Thyroid gland (tissue), 4 donors: ENCODE results near the gene WDR5B.

ENCODE experiments used
- CTCF ChIP-seq, 6 experiments: fragments of 200-600 bp in 3 of 6; fragments of 450-650 bp in 3 of 6; sonication (generic) in 3 of 6; IDR thresholded peaks; one replicate each; pipeline ENCODE4 v1.5.1; 2016 to 2019; ENCODE audit warnings: antibody characterized with exemption in 6 of 6, mild to moderate bottlenecking in 2 of 6, inconsistent platforms in 1 of 6, moderate library complexity in 1 of 6
- POLR2A ChIP-seq, 2 donors: fragments of 450-650 bp; IDR thresholded peaks; one replicate each; pipeline ENCODE4 v1.6.1; 2017; ENCODE audit warnings: antibody characterized with exemption in 2 of 2, mild to moderate bottlenecking in 2 of 2, moderate library complexity in 1 of 2

DNA sequence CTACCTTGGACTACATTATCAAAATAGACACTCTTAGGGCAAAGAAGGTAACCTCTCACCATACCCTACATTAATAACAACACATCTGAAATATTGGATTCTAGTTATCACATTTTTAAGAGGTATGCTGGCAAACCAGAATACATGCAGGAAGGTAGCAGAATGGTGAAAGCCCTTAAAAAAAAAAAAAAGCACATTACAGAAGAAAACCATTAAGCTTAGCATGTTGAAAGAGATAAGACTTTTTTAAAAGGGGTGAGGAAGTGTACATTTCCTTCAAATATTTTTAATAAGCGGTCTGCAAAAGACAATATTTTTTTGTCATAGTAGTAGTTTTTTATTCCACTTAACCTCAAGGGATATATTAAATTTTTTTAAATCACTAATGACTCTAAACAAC lies 46.5 kb upstream of the WDR5B start:
- no peak for TF ChIP-seq CTCF (IDR thresholded peaks at IDR 0.05)
- TF ChIP-seq POLR2A (IDR thresholded peaks at IDR 0.05) = no peak
